ENCODE results near the gene ETNPPL. TPM values are rescaled to one million over a fixed set of nuclear protein-coding genes. Genes with fewer than 3 reads are reported as not detected.

Gene ETNPPL
- total and polyA plus RNA-seq, 2 of the 4 experiments (the other 2 are of a cell fraction): not detected

DNA sequence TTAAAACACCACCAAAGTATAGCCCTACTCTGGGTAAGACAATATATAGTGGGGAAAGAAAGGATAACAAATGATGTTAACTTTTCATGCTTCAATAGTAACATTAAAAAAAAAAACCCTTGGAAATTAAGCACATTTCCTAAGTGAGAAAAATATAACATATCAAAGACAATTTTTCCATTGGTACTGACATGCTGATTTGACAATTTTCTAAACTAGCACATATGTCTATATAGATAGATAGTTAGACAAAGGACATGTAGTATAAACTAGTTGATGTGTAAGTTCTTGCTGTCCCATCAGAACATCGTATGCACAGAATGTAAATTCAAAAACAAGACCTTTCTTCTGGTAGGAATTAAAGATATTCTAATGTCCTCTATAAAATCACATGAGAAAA lies 47.2 kb upstream of the ETNPPL start:
- dilution Hi-C loops (cut with HindIII; ENCODE audit: low sequenced_read_pairs, unreplicated experiment) (no loop called here), in situ Hi-C loops (cut with MboI; ENCODE audit: low sequenced_read_pairs) (no loop called here), intact Hi-C loops (cut with micrococcal nuclease) (no loop called here)
- Histone ChIP-seq H3K4me3 (ENCODE audit: insufficient read depth, low read depth, low read length) (no peak overlapping the region), H2AK5ac (ENCODE audit: low read depth, low read length) (no peak overlapping the region), H3K4ac (ENCODE audit: low read depth, low read length) (no peak overlapping the region), H3K36me3 (ENCODE audit: control insufficient read depth, insufficient read depth, low read length) (no peaks in the 10 kb centered on the region), H3K9me1 (ENCODE audit: insufficient read depth, low read length) (no peaks in the 10 kb centered on the region), H3K18ac (ENCODE audit: low read depth, low read length) (no peak overlapping the region), H3K9ac (ENCODE audit: low read depth, low read length) (no peak overlapping the region), H3K27me3 (ENCODE audit: control insufficient read depth, insufficient read depth, low read length) (peaks cover 3% of the 10 kb centered on the region), H2BK5ac (ENCODE audit: low read depth, low read length, poor library complexity, severe bottlenecking) (no peak overlapping the region), H3K9me3 (ENCODE audit: control insufficient read depth, insufficient read depth, low read length) (no peaks in the 10 kb centered on the region), H4K20me1 (ENCODE audit: insufficient read depth, low read length) (no peaks in the 10 kb centered on the region), H2BK20ac (ENCODE audit: low read depth, low read length) (no peak overlapping the region), H2BK15ac (ENCODE audit: low read depth, low read length) (no peak overlapping the region), H4K5ac (ENCODE audit: low read depth, low read length) (no peak overlapping the region), H3K23ac (ENCODE audit: low read depth, low read length) (no peak overlapping the region), H3K27ac (ENCODE audit: insufficient read depth, low read length) (no peak overlapping the region), H2AFZ (replicated peaks; ENCODE audit: low read length, poor library complexity) (no peak overlapping the region), H3K4me2 (ENCODE audit: low read depth, low read length) (no peak overlapping the region), H4K91ac (ENCODE audit: insufficient read depth, low read depth, low read length) (no peak overlapping the region), H2AK9ac (replicated peaks; ENCODE audit: low read depth, low read length, poor library complexity) (no peak overlapping the region), H2BK120ac (ENCODE audit: low read depth, low read length) (no peak overlapping the region), H3K4me1 (ENCODE audit: control insufficient read depth, insufficient read depth, low read length) (no peaks in the 10 kb centered on the region), H3K14ac (replicated peaks; ENCODE audit: low read depth, low read length) (no peak overlapping the region), H4K8ac (ENCODE audit: low read depth in 2 of 2, low read length in 2 of 2) (no peak overlapping the region), H3K79me1 (ENCODE audit: low read depth in 1 of 2, low read length in 2 of 2) (no peaks in the 10 kb centered on the region), H3K56ac (ENCODE audit: extremely low read depth, insufficient read depth, low read length) (no peak overlapping the region)
- ChIA-PET CTCF (no interaction called here), POLR2A (ENCODE audit: unreplicated experiment) (no interaction called here)
- ATAC-seq (ENCODE audit: low read depth) (no peak), DNase-seq (no peak)
- BruUV-seq (replicated peaks): no TSS peak
- peak; percentile 46 for TF ChIP-seq MAFK (IDR thresholded peaks at IDR 0.05; ENCODE audit: low read depth, low read length)
- TF ChIP-seq RFX5 (IDR thresholded peaks at IDR 0.05; ENCODE audit: low read depth, low read length): no peak
- no CpG with 5 or more reads among the region's 1 CpG for WGBS, 2 experiments (ENCODE audit: extremely low coverage in 2 of 2, insufficient read length in 1 of 2)
